Measurements from ENCODE around the gene DCAF4.

DCAF4 gene

DNA sequence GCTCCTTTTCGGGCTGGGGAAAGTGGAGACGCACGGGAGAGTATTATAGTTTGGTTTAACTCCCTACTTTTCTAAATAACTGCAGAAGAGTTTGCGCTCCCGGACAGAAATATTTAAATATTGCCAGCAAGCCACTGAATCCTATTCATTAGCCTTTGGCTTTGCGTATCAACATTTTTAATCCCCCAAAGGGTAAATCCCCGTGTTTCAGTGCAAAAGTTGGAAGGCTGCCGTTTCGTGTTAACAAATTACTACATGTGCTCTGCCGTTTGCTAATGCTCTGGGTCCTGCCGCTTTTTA, 32.0 kb upstream of the DCAF4 start:
- TF ChIP-seq ZFX (IDR thresholded peaks at IDR 0.05) = no peak
- TF ChIP-seq, protein P1, sequence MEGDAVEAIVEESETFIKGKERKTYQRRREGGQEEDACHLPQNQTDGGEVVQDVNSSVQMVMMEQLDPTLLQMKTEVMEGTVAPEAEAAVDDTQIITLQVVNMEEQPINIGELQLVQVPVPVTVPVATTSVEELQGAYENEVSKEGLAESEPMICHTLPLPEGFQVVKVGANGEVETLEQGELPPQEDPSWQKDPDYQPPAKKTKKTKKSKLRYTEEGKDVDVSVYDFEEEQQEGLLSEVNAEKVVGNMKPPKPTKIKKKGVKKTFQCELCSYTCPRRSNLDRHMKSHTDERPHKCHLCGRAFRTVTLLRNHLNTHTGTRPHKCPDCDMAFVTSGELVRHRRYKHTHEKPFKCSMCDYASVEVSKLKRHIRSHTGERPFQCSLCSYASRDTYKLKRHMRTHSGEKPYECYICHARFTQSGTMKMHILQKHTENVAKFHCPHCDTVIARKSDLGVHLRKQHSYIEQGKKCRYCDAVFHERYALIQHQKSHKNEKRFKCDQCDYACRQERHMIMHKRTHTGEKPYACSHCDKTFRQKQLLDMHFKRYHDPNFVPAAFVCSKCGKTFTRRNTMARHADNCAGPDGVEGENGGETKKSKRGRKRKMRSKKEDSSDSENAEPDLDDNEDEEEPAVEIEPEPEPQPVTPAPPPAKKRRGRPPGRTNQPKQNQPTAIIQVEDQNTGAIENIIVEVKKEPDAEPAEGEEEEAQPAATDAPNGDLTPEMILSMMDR (conservative IDR thresholded peaks at IDR 0.05) = no peak

DNA sequence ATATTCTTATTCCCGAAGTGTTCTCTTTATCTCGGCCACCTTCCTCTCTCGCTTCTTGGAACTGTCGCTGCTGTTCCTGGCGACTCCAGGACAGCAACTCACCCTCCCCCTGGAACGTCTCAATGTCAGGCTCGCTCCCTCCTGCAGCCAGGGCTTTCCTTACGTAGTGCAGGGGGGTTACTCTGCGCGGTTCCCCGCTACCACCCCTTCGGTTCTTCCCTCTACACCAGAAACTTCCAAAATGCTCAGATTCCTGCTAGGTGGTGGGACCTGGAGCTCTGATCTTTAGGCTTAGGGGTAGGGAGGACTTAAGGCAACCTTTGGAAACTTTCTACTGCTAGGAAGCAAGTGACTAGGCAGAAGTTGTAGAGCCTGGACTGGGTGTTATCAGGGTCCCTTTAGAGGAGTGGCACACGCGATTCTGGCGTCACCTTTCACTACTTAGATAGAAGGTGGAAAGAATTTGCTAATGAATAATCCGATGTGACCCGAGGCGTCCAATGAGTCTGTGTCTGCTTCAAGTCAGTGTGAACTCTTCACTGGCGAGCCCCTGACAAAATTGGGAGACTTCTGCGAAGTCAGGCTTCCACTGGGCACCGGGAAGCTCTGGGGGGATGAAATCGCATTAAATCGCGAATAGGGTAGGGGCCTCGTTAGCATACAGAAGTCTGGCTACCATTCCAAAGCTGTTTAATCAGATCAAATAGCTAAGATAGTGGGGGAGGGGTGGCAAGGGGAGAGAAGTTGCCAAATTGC, 31.5 kb upstream of the DCAF4 start:
- no peak overlapping the region; the same call in 1 of the 2 replicates for H3K27ac ChIP-seq
- TF ChIP-seq ZFX (IDR thresholded peaks at IDR 0.05) = no peak
- TF ChIP-seq, protein P1 (conservative IDR thresholded peaks at IDR 0.05) = no peak

More for the DNA sequence above, 32.0 kb upstream of the DCAF4 start:
- no peak overlapping the region; the same call in 1 of the 2 replicates for H3K27ac ChIP-seq

DNA sequence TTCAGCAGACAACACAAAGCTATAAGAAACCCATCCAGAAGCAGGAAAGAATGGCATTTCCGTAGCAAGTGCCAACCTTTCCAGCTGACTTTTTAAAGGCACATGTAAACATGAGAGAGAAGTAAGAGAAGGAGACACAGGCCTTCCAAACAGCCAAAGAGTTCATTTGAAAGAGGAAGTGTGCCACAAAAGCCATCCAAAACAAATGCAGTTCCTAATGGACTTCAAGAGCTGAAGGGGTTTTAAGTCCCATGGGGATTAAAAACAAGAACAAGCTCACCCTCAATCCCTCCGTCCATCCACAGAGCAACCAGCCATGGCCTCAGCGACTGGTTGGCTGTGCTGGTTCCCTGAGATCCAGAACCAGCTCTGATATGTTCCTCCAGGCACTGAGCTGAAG, 27.8 kb upstream of the DCAF4 start:
- TF ChIP-seq, protein P1 (conservative IDR thresholded peaks at IDR 0.05) = no peak
- no peak for TF ChIP-seq ZFX (IDR thresholded peaks at IDR 0.05)
- H3K27ac ChIP-seq = no peak overlapping the region

DNA sequence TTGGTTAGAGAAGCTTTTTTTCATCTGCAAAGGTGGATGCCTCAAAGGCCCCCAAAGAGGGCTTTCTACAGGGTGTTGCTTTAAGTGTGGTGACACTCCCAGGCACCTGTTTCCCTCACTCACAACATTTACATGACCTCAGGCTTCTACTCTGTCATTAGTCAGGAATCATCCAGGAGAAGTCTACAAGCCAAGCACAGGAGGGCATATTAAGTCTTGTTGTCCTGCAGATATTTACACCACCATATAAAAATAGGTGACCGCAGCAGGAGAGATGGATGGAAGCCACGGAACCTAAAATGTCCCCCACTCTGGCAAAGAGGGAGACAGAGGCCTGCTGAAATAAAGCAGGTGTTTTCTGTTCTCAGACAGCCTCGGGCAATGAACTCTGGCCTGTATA, 24.9 kb upstream of the DCAF4 start:
- TF ChIP-seq ZFX (IDR thresholded peaks at IDR 0.05) = no peak
- TF ChIP-seq, protein P1 (conservative IDR thresholded peaks at IDR 0.05) = no peak
- no peak overlapping the region for H3K27ac ChIP-seq

DNA sequence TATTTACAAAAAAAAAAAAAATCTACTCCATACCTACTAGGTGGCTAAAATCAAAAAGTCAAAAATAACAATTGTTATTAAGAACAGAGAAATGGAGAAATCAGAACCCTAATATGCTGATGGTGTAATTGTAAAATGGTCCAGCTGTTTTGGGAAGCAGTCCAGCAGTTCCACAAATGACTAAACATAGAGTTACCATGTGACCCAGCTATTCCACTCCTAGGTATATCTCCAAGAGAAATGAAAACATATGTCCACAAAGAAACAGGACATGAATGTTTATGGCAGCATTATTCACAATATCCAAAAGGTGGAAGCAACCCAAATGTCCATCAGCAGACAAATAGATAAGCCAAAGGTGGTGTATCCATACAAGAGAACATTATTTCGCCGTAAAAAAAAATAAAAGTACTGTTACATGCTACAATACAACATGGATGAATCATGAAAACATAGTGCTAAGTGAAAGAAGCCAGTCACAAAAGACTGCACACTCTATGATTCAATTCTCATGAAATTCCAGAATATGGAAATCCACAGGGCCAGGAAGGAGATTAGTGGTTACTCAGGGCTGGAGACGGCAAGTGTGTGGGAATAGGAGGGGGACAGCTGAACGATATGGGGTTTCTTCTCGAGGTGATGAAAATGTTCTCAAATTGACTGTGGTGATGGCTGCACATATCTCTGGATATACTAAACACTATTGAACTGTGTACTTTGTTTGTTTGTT, 23.3 kb upstream of the DCAF4 start:
- TF ChIP-seq, protein P1 (conservative IDR thresholded peaks at IDR 0.05) = no peak
- TF ChIP-seq ZFX (IDR thresholded peaks at IDR 0.05) = no peak
- no peak overlapping the region for H3K27ac ChIP-seq

DNA sequence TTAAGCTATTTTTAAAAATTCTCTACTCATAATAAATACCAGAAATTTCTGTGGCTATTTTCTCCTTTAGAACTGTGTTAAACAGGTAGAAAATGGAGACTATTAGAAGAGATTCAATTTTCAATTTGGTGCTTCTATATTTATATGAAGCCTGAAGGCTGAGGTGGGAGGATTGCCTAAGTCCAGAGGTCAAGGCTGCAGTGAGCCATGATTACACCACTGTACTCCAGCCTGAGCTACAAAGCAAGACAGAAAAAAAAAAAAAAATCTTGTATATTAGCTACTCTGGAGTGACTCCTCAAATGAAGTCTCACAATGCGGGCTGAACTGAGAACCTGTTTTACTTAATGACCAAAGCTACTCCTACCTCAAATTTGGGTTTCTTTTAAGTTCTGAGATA, 22.5 kb upstream of the DCAF4 start:
- no peak overlapping the region for H3K27ac ChIP-seq
- TF ChIP-seq, protein P1 (conservative IDR thresholded peaks at IDR 0.05) = no peak
- no peak for TF ChIP-seq ZFX (IDR thresholded peaks at IDR 0.05)

DNA sequence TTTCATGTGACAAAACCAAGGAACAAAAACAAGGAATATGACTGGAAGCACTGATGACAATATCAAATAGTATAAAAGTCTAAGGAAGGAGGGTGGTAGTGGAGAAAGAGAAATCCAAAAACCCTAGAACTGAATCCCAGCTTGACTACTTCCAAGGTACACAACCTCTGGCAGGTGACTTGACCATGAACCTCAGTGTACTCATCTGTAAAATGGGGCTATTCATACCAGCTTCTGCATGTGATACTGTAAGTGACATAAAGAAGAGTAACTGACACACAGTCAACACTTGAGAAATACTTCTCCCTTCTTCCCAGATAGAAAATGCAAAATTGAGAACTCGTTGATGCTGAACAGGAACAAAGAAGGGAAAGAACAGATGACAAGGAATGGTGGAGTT, 22.0 kb upstream of the DCAF4 start:
- TF ChIP-seq, protein P1 (conservative IDR thresholded peaks at IDR 0.05) = no peak
- no peak for TF ChIP-seq ZFX (IDR thresholded peaks at IDR 0.05)
- H3K27ac ChIP-seq = no peak overlapping the region
